GM23338 (cell line): ENCODE data around the gene UQCRC1. TPM values are rescaled to one million over a fixed set of nuclear protein-coding genes. Genes with fewer than 3 reads are reported as not detected.

ENCODE experiments used
- ATAC-seq: fragments of 200-7000 bp; cut with Tn5 transposase; 3 replicates; pipeline ENCODE4 v1.9.1; 2020
- DNase-seq: peaks from one replicate; pipeline ENCODE4 v3.0.0-alpha.2; 2015; ENCODE audit warnings: low spot score
- H2AFZ ChIP-seq: fragments of 200-600 bp; sonication (generic); 2 replicates; pipeline ENCODE4 v1.8.0; 2016; ENCODE audit warnings: antibody characterized with exemption, mild to moderate bottlenecking, moderate library complexity
- H3F3A ChIP-seq: fragments of 200-600 bp; sonication (generic); replicated peaks from 2 replicates; pipeline ENCODE4 v1.8.0; 2017; ENCODE audit warnings: antibody characterized with exemption, mixed run types, low read depth
- H3K27ac ChIP-seq: fragments of 200-600 bp; sonication (generic); 2 replicates; pipeline ENCODE4 v1.6.1; 2016; ENCODE audit warnings: low read depth
- H3K27me3 ChIP-seq: fragments of 200-600 bp; sonication (generic); 2 replicates; pipeline ENCODE4 v1.8.0; 2016; ENCODE audit warnings: mild to moderate bottlenecking, mixed run types, moderate library complexity; ENCODE audit not compliant: insufficient read depth
- H3K36me3 ChIP-seq: fragments of 200-600 bp; sonication (generic); 2 replicates; pipeline ENCODE4 v1.8.0; 2016; ENCODE audit warnings: mild to moderate bottlenecking; ENCODE audit not compliant: insufficient read depth
- H3K4me1 ChIP-seq: fragments of 200-600 bp; sonication (generic); 2 replicates; pipeline ENCODE4 v1.8.0; 2016; ENCODE audit warnings: mild to moderate bottlenecking, moderate library complexity; ENCODE audit not compliant: insufficient read depth
- H3K4me2 ChIP-seq: fragments of 200-600 bp; sonication (generic); 2 replicates; pipeline ENCODE4 v1.7.1; 2017; ENCODE audit warnings: mixed run types
- H3K4me3 ChIP-seq: fragments of 200-600 bp; sonication (generic); 2 replicates; pipeline ENCODE4 v1.6.1; 2016; ENCODE audit warnings: mixed run types
- H3K79me2 ChIP-seq: fragments of 200-600 bp; sonication (generic); replicated peaks from 2 replicates; pipeline ENCODE4 v1.8.0; 2017; ENCODE audit warnings: mild to moderate bottlenecking; ENCODE audit not compliant: insufficient read depth
- H3K9me2 ChIP-seq: fragments of 200-600 bp; sonication (generic); 2 replicates; pipeline ENCODE4 v1.8.0; 2017; ENCODE audit not compliant: insufficient read depth
- H4K20me1 ChIP-seq: fragments of 200-600 bp; sonication (generic); replicated peaks from 2 replicates; pipeline ENCODE4 v1.8.0; 2017; ENCODE audit warnings: mild to moderate bottlenecking; ENCODE audit not compliant: insufficient read depth
- H3K27ac Mint-ChIP-seq: 2 replicates; pipeline ENCODE4 v1.8.0; 2020; ENCODE audit warnings: inconsistent platforms, mild to moderate bottlenecking, moderate library complexity, mixed read lengths
- H3K27me3 Mint-ChIP-seq: 3 replicates; pipeline ENCODE4 v1.8.0; 2022; ENCODE audit warnings: low read depth, mild to moderate bottlenecking, moderate library complexity, mixed read lengths, inconsistent platforms; ENCODE audit not compliant: insufficient read depth, poor library complexity
- H3K36me3 Mint-ChIP-seq: 3 replicates; pipeline ENCODE4 v1.8.0; 2021; ENCODE audit warnings: low read depth, mild to moderate bottlenecking, inconsistent platforms, moderate library complexity, mixed read lengths
- H3K4me1 Mint-ChIP-seq: 3 replicates; pipeline ENCODE4 v1.8.0; 2020; ENCODE audit warnings: mild to moderate bottlenecking, inconsistent platforms, mixed read lengths
- H3K4me3 Mint-ChIP-seq: 3 replicates; pipeline ENCODE4 v1.8.0; 2021; ENCODE audit warnings: moderate library complexity, mild to moderate bottlenecking, inconsistent platforms, mixed read lengths
- H3K9me3 Mint-ChIP-seq: 3 replicates; pipeline ENCODE4 v1.8.0; 2020; ENCODE audit warnings: moderate library complexity, mild to moderate bottlenecking, inconsistent platforms, mixed read lengths
- CREB1 ChIP-seq: fragments of 250-450 bp; sonication (Bioruptor Pico); IDR thresholded peaks from 2 replicates; pipeline ENCODE4 v1.5.0; 2020; ENCODE audit warnings: low read depth, mild to moderate bottlenecking, moderate library complexity
- EZH2 ChIP-seq: fragments of 200-600 bp; sonication (generic); IDR thresholded peaks from one replicate; pipeline ENCODE4 v1.8.0; 2017; ENCODE audit warnings: antibody characterized with exemption, mild to moderate bottlenecking, low read depth; ENCODE audit not compliant: unreplicated experiment
- EZH2phosphoT487 ChIP-seq: fragments of 200-600 bp; sonication (generic); IDR thresholded peaks from one replicate; pipeline ENCODE4 v1.8.1; 2018; ENCODE audit warnings: antibody characterized with exemption; ENCODE audit not compliant: unreplicated experiment
- JUNB ChIP-seq: IDR thresholded peaks from one replicate; pipeline ENCODE4 v1.6.1; 2016; ENCODE audit warnings: antibody characterized with exemption; ENCODE audit not compliant: unreplicated experiment
- NANOG ChIP-seq: IDR thresholded peaks from 2 replicates; pipeline ENCODE4 v1.6.1; 2016; ENCODE audit warnings: antibody characterized with exemption, borderline replicate concordance
- STAT1 ChIP-seq: IDR thresholded peaks from one replicate; pipeline ENCODE4 v1.6.1; 2016; ENCODE audit warnings: antibody characterized with exemption; ENCODE audit not compliant: unreplicated experiment
- ZNF114 ChIP-seq: fragments of 250-450 bp; sonication (Bioruptor Pico); IDR thresholded peaks from 2 replicates; pipeline ENCODE4 v1.5.0; 2020; ENCODE audit warnings: mild to moderate bottlenecking, moderate library complexity
- ZNF331 ChIP-seq: fragments of 250-450 bp; sonication (Bioruptor Pico); IDR thresholded peaks from 2 replicates; pipeline ENCODE4 v1.5.0; 2020; ENCODE audit warnings: low read depth, mild to moderate bottlenecking, moderate library complexity
- ZNF462 ChIP-seq: fragments of 250-450 bp; sonication (Bioruptor Pico); IDR thresholded peaks from 2 replicates; pipeline ENCODE4 v1.5.0; 2020; ENCODE audit warnings: mild to moderate bottlenecking, moderate library complexity
- polyA plus RNA-seq: library from polyadenylated mRNA; unstranded; fragments of >200 nt; fragmentation: Nextera tagmentation; extraction: Ambion mirVana; gene quantifications from 2 replicates; pipeline ENCODE4 v1.2.1, GENCODE V29; 2016
- total RNA-seq: library from RNA; depleted of rRNA; stranded (reverse); fragments of >200 nt; shearing (Covaris generic); gene quantifications from 2 replicates; pipeline ENCODE4 v1.2.3, GENCODE V29; 2014
- TF ChIP-seq, protein P1 (sequence below), 2 experiments: fragments of 200-600 bp in 1 of 2; sonication (generic) in 1 of 2; conservative IDR thresholded peaks; 2 replicates each; pipeline versions ENCODE4 v1.5.1 to v1.6.1; 2016 to 2017; ENCODE audit warnings: antibody characterized with exemption in 2 of 2, low read depth in 2 of 2, mild to moderate bottlenecking in 2 of 2, moderate library complexity in 1 of 2

UQCRC1 gene
- total and polyA plus RNA-seq, 2 experiments from 2014 or later: 232 to 439 TPM

- no peaks in the 10 kb centered on the region for H3K4me1 Mint-ChIP-seq
Observed at GRCh38 chr3:48571938-48572337, 37.5 kb downstream of the UQCRC1 start.

More at GRCh38 chr3:48571938-48572337, 37.5 kb downstream of the UQCRC1 start:
- H3K36me3 Mint-ChIP-seq: no peaks in the 10 kb centered on the region; the same call in 2 of the 3 replicates
- no peaks in the 10 kb centered on the region for H4K20me1 ChIP-seq
- TF ChIP-seq ZNF114: no peak
- no peak for TF ChIP-seq EZH2
- TF ChIP-seq JUNB: no peak
- no peak for TF ChIP-seq STAT1
- TF ChIP-seq ZNF331 (CRISPR knock-in tag): no peak
- TF ChIP-seq, protein P1, sequence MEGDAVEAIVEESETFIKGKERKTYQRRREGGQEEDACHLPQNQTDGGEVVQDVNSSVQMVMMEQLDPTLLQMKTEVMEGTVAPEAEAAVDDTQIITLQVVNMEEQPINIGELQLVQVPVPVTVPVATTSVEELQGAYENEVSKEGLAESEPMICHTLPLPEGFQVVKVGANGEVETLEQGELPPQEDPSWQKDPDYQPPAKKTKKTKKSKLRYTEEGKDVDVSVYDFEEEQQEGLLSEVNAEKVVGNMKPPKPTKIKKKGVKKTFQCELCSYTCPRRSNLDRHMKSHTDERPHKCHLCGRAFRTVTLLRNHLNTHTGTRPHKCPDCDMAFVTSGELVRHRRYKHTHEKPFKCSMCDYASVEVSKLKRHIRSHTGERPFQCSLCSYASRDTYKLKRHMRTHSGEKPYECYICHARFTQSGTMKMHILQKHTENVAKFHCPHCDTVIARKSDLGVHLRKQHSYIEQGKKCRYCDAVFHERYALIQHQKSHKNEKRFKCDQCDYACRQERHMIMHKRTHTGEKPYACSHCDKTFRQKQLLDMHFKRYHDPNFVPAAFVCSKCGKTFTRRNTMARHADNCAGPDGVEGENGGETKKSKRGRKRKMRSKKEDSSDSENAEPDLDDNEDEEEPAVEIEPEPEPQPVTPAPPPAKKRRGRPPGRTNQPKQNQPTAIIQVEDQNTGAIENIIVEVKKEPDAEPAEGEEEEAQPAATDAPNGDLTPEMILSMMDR (conservative IDR thresholded peaks at IDR 0.05; ENCODE audit: low read depth in 2 of 2): no peak
- no peak for TF ChIP-seq ZNF462
- no peak for TF ChIP-seq NANOG
- no peak for TF ChIP-seq CREB1
- no peak for TF ChIP-seq EZH2phosphoT487
- H3F3A ChIP-seq: no peaks in the 10 kb centered on the region
- no peaks in the 10 kb centered on the region for H3K27me3 ChIP-seq
- no peak overlapping the region for H3K27ac Mint-ChIP-seq
- no peaks in the 10 kb centered on the region for H3K9me2 ChIP-seq
- no peaks in the 10 kb centered on the region for H3K9me3 Mint-ChIP-seq
- H3K4me2 ChIP-seq: no peak overlapping the region
- H3K27me3 Mint-ChIP-seq: peaks cover 6% of the 10 kb centered on the region
- no peak overlapping the region for H2AFZ ChIP-seq
- H3K27ac ChIP-seq: no peak overlapping the region
- no peaks in the 10 kb centered on the region for H3K36me3 ChIP-seq
- H3K4me3 ChIP-seq: no peak overlapping the region
- no peak for ATAC-seq
- no peak overlapping the region for H3K4me3 Mint-ChIP-seq
- H3K4me1 ChIP-seq: no peaks in the 10 kb centered on the region
- no peak for DNase-seq
- H3K79me2 ChIP-seq: no peaks in the 10 kb centered on the region
